ENCODE measurements around the gene NUP35. TPM values are rescaled to one million over a fixed set of nuclear protein-coding genes. Genes with fewer than 3 reads are reported as not detected.
A peak's percentile ranks its signal among the peaks of the same experiment; 100 is the strongest.

Gene NUP35, protein sequence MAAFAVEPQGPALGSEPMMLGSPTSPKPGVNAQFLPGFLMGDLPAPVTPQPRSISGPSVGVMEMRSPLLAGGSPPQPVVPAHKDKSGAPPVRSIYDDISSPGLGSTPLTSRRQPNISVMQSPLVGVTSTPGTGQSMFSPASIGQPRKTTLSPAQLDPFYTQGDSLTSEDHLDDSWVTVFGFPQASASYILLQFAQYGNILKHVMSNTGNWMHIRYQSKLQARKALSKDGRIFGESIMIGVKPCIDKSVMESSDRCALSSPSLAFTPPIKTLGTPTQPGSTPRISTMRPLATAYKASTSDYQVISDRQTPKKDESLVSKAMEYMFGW
- not detected for total RNA-seq

DNA sequence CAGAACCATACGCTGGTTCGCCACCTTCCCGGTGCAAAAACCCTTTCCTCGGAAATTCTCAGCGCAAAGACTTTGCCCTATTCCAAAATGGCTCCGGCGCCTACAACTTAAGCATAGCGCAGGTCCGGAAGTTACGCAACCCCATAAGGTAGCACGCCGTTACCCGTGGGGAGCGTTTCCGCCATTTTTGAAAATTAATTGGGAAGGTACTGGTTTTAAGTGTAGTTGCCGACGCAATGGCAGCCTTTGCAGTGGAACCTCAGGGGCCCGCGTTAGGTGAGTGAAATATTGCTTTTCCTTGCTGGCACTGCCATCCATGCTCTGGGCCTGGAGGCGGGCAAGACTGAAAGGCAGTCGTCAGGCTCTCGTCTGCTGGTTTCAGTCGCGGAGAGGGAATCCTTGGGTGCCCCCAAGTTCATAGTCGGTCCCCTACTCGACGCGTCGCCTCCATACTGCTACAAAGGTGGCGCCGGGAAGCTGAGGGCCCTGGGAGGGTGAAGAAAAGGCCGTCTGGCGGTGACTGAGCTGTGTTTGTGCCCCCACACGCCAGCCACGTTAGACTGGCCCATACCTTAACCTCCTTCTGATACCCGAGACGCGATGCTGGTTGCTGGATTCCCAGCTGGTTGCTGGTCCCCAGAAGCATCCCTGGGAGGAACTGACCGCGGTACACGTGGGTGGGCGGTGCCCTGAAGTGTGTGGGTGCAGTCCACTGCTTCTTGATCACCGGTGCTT is at the start of gene NUP35:
TSS of gene NUP35 (plus strand) at position 222 of the 735 bp plus-strand sequence. CDS start at position 237, 15 bp downstream.
- no peak for TF ChIP-seq CTCF (IDR thresholded peaks at IDR 0.05)
- H3K4me3 ChIP-seq: peak within 1 kb of the TSS; percentile 81 to 94
- peak; percentile 43 to 93 for DNase-seq (ENCODE audit: low spot score in 2 of 2)
- no peaks in the 10 kb centered on the region for H3K27me3 ChIP-seq
- peaks cover 0 to 7% of the 10 kb centered on the region in 2 donors for H3K4me1 ChIP-seq
- intact Hi-C loops (cut with DNase I): loop anchor here (1.0 to 2.0 kb wide), 3 partner anchors 46 to 408 kb away; partner anchors contain the start of genes DNAJC10, DUSP19 and NCKAP1
- peak within 1 kb of the TSS; percentile 87 for H3K27ac ChIP-seq
- no peaks in the 10 kb centered on the region for H3K36me3 ChIP-seq
- H3K9me3 ChIP-seq: no peaks in the 10 kb centered on the region

- Histone ChIP-seq H3K4me3 (peak overlapping the region; percentile 76 to 77), H3K27me3 (no peaks in the 10 kb centered on the region), H3K27ac (peak overlapping the region; percentile 89 to 91), H3K4me1 (peaks cover 0 to 18% of the 10 kb centered on the region in 2 donors), H3K9me3 (no peaks in the 10 kb centered on the region), H3K36me3 (no peaks in the 10 kb centered on the region)
- intact Hi-C loops (cut with DNase I): loop anchor here (1.0 to 2.0 kb wide), 2 partner anchors 15 to 46 kb away; partner anchors contain the start of gene NUP35
- no peak for DNase-seq (ENCODE audit: low spot score in 2 of 2)
- no peak for TF ChIP-seq CTCF (IDR thresholded peaks at IDR 0.05)
Measured at GRCh38 chr2:183078163-183078463, 46.1 kb upstream of the NUP35 start.

DNA sequence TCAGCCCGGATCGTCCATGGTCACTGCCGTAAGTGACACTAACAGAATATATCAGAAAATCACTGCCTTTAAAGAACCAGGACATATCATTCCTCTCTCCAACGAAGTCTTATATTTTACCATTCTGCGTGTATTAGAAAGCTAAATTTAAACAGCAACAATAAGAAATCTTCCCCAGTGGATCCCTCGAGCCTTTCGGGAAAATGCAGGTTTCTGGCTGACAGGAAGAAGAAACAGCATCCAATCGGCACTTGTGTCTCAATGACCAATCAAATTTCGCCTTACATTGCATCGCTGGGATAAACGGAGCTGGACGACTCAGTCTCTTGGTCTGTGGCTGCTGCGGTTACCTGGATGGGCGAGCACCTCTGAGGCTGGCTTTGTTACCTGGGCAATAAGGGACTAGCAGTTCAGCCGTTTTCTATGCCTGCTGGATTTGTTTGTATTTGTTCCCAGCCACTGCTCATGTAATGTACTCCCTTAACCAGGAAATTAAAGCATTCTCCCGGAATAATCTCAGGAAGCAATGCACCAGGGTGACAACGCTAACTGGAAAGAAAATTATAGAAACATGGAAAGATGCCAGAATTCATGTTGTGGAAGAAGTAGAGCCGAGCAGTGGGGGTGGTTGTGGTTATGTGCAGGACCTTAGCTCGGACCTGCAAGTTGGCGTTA is 45.6 kb upstream of the NUP35 start, which contains the start of gene DUSP19:
TSS of gene DUSP19 (plus strand) at position 284 of the 675 bp plus-strand sequence. CDS start at position 471, 187 bp downstream.
- DNase-seq (ENCODE audit: low spot score in 2 of 2): peak; percentile 60 to 97
- H3K27ac ChIP-seq: peak within 1 kb of the TSS; percentile 89 to 91
- intact Hi-C loops (cut with DNase I): loop anchor here (1.0 to 2.0 kb wide), 2 partner anchors 16 to 46 kb away; partner anchors contain the start of gene NUP35

GRCh38 chr2:183079139-183079775 is 45.0 kb upstream of the NUP35 start:
- DNase-seq (ENCODE audit: low spot score in 2 of 2): no peak
- Histone ChIP-seq H3K9me3 (no peaks in the 10 kb centered on the region), H3K27me3 (no peaks in the 10 kb centered on the region), H3K27ac (peak overlapping the region; percentile 89 to 91), H3K4me3 (peak overlapping the region; percentile 76 to 77), H3K4me1 (peaks cover 0 to 18% of the 10 kb centered on the region in 2 donors), H3K36me3 (no peaks in the 10 kb centered on the region)
- intact Hi-C loops (cut with DNase I): loop anchor here (2.0 kb wide), 1 partner anchor 16 kb away; no protein-coding TSS in a partner anchor
- no peak for TF ChIP-seq CTCF (IDR thresholded peaks at IDR 0.05)

More for the DNA sequence above, 45.6 kb upstream of the NUP35 start, which contains the start of gene DUSP19:
- peaks cover 0 to 18% of the 10 kb centered on the region in 2 donors for H3K4me1 ChIP-seq
- H3K27me3 ChIP-seq: no peaks in the 10 kb centered on the region
- H3K9me3 ChIP-seq: no peaks in the 10 kb centered on the region
- no peaks in the 10 kb centered on the region for H3K36me3 ChIP-seq
- no peak for TF ChIP-seq CTCF (IDR thresholded peaks at IDR 0.05)
- H3K4me3 ChIP-seq: peak within 1 kb of the TSS; percentile 76 to 77

GRCh38 chr2:183081911-183082310 is 42.3 kb upstream of the NUP35 start:
- intact Hi-C loops (cut with DNase I): loop anchor here (5.0 kb wide), 1 partner anchor 365 kb away; the partner anchor contains the start of gene DNAJC10
- Histone ChIP-seq H3K36me3 (no peaks in the 10 kb centered on the region), H3K4me1 (peaks cover 0 to 18% of the 10 kb centered on the region in 2 donors), H3K27me3 (no peaks in the 10 kb centered on the region), H3K27ac (peak overlapping the region in 1 of 2 donors; percentile 27), H3K4me3 (no peak overlapping the region), H3K9me3 (no peaks in the 10 kb centered on the region)
- no peak for TF ChIP-seq CTCF (IDR thresholded peaks at IDR 0.05)
- no peak for DNase-seq (ENCODE audit: low spot score in 2 of 2)
